ENCODE measurements around the gene PHC1. TPM values are rescaled to one million over a fixed set of nuclear protein-coding genes. Genes with fewer than 3 reads are reported as not detected.
"Not testable (repeated sequence)": the region's sequence is repeated elsewhere in the genome, so short reads cannot be mapped to it uniquely, and the experiment has no call there.

The PHC1 gene
- total RNA-seq: 8.4 and 8.5 TPM in 2 replicates

GRCh38 chr12:8914033-8914715, at the start of gene PHC1:
TSS of gene PHC1 (plus strand) at chr12:8914509. CDS start at chr12:8917678, 3,169 bp downstream.
- H3K36me3 Mint-ChIP-seq (ENCODE audit: low read depth); intact Hi-C loops (cut with micrococcal nuclease); H3K9me3 Mint-ChIP-seq: not testable (repeated sequence)
- peak within 1 kb of the TSS; percentile 54 for H3K27ac Mint-ChIP-seq
- H3K4me3 Mint-ChIP-seq (ENCODE audit: low read depth): peak within 1 kb of the TSS; percentile 83
- DNase-seq (ENCODE audit: low spot score): peak; percentile 62
- H3K4me1 Mint-ChIP-seq (ENCODE audit: low read depth): peaks cover 13% of the 10 kb centered on the region
- peaks cover 27% of the 10 kb centered on the region for H3K27me3 Mint-ChIP-seq (ENCODE audit: low read depth)

GRCh38 chr12:8866429-8866828, 47.9 kb upstream of the PHC1 start:
- no peaks in the 10 kb centered on the region for H3K9me3 Mint-ChIP-seq
- H3K36me3 Mint-ChIP-seq (ENCODE audit: low read depth): no peaks in the 10 kb centered on the region
- peaks cover 6% of the 10 kb centered on the region for H3K27me3 Mint-ChIP-seq (ENCODE audit: low read depth)
- peaks cover 3% of the 10 kb centered on the region for H3K4me1 Mint-ChIP-seq (ENCODE audit: low read depth)
- no peak overlapping the region for H3K27ac Mint-ChIP-seq
- DNase-seq (ENCODE audit: low spot score): no peak
- no peak overlapping the region for H3K4me3 Mint-ChIP-seq (ENCODE audit: low read depth)
- intact Hi-C loops (cut with micrococcal nuclease): no loop called here

GRCh38 chr12:8867009-8867408, 47.3 kb upstream of the PHC1 start:
- peaks cover 6% of the 10 kb centered on the region for H3K27me3 Mint-ChIP-seq (ENCODE audit: low read depth)
- no peak for DNase-seq (ENCODE audit: low spot score)
- H3K27ac Mint-ChIP-seq: no peak overlapping the region
- no peaks in the 10 kb centered on the region for H3K9me3 Mint-ChIP-seq
- H3K36me3 Mint-ChIP-seq (ENCODE audit: low read depth): no peaks in the 10 kb centered on the region
- peaks cover 3% of the 10 kb centered on the region for H3K4me1 Mint-ChIP-seq (ENCODE audit: low read depth)
- intact Hi-C loops (cut with micrococcal nuclease): no loop called here
- H3K4me3 Mint-ChIP-seq (ENCODE audit: low read depth): no peak overlapping the region

GRCh38 chr12:8867786-8868185, 46.5 kb upstream of the PHC1 start:
- DNase-seq (ENCODE audit: low spot score): no peak
- intact Hi-C loops (cut with micrococcal nuclease): no loop called here
- Mint-ChIP-seq H3K27ac (no peak overlapping the region), H3K27me3 (ENCODE audit: low read depth) (peaks cover 6% of the 10 kb centered on the region), H3K4me3 (ENCODE audit: low read depth) (no peak overlapping the region), H3K36me3 (ENCODE audit: low read depth) (no peaks in the 10 kb centered on the region), H3K4me1 (ENCODE audit: low read depth) (peaks cover 3% of the 10 kb centered on the region), H3K9me3 (no peaks in the 10 kb centered on the region)

DNA sequence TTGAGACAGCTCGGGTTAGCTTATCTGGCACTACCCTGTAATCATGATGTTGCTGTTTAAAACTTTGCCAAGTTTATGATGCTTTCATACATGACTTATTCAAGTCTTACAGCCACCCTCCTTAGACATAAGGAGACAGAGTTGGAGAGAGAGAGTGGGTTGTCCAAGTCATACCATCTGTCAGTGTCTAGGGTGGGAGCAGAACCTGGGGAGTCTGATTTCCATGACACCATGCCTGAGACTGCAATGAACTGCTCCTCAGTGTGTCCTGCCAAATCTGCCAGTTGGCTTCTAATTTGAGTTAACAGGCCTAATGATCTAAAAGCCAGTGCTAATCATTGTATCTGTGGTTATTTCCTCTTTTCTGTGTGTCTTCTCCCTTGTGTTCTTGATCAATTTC, 43.7 kb upstream of the PHC1 start:
- no peak for DNase-seq (ENCODE audit: low spot score)
- intact Hi-C loops (cut with micrococcal nuclease): no loop called here
- H3K4me1 Mint-ChIP-seq (ENCODE audit: low read depth): peaks cover 3% of the 10 kb centered on the region
- H3K9me3 Mint-ChIP-seq: no peaks in the 10 kb centered on the region
- peaks cover 8% of the 10 kb centered on the region for H3K27me3 Mint-ChIP-seq (ENCODE audit: low read depth)
- no peak overlapping the region for H3K4me3 Mint-ChIP-seq (ENCODE audit: low read depth)
- no peak overlapping the region for H3K27ac Mint-ChIP-seq
- no peaks in the 10 kb centered on the region for H3K36me3 Mint-ChIP-seq (ENCODE audit: low read depth)

DNA sequence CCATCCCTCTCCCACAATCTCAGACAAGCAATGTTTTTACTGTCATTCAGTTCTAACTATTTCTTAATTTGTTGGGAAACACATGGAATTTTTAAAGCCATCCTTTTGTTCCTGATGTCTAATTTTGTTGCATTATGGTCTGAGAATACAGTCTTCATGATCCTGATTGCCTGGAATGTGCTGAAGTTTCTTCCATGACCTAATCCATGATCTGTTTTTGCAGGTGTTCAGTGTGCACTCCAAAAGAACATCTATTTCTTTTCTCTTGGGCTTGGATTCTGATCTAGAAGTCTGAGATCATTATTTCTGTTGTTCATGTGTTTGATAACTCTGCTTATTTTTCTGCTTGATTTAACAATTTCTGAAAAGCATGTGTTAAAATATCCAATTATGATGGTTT, 43.2 kb upstream of the PHC1 start:
- Mint-ChIP-seq H3K4me3 (ENCODE audit: low read depth) (no peak overlapping the region), H3K27me3 (ENCODE audit: low read depth) (peaks cover 11% of the 10 kb centered on the region), H3K27ac (no peak overlapping the region), H3K4me1 (ENCODE audit: low read depth) (peaks cover 3% of the 10 kb centered on the region), H3K36me3 (ENCODE audit: low read depth) (no peaks in the 10 kb centered on the region), H3K9me3 (no peaks in the 10 kb centered on the region)
- intact Hi-C loops (cut with micrococcal nuclease): no loop called here
- DNase-seq (ENCODE audit: low spot score): no peak

DNA sequence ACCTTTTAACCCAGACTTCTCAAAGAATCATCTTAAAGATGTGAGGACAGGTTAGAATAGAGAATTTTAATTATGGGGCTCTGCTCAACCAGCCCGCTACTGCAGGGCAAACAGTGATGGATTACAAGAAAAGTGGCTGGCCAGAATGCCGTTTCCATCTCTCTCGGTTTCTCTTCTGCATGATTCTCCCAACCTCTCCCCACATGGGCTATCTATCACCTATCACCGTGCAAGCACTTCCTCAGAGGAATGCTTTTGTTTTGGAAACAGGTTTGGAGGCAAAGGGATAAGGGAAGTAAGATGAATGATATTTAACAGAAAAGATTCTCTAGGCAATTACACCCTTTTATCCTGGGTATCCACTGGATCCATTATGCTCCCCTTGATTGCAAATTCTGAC, 37.4 kb upstream of the PHC1 start:
- H3K27ac Mint-ChIP-seq: no peak overlapping the region
- DNase-seq (ENCODE audit: low spot score): no peak
- H3K4me1 Mint-ChIP-seq (ENCODE audit: low read depth): no peaks in the 10 kb centered on the region
- H3K36me3 Mint-ChIP-seq (ENCODE audit: low read depth): no peaks in the 10 kb centered on the region
- H3K9me3 Mint-ChIP-seq: no peaks in the 10 kb centered on the region
- intact Hi-C loops (cut with micrococcal nuclease): no loop called here
- H3K27me3 Mint-ChIP-seq (ENCODE audit: low read depth): peaks cover 14% of the 10 kb centered on the region
- H3K4me3 Mint-ChIP-seq (ENCODE audit: low read depth): no peak overlapping the region

- no peaks in the 10 kb centered on the region for H3K36me3 Mint-ChIP-seq (ENCODE audit: low read depth)
- no peak overlapping the region for H3K27ac Mint-ChIP-seq
- H3K9me3 Mint-ChIP-seq: no peaks in the 10 kb centered on the region
- H3K27me3 Mint-ChIP-seq (ENCODE audit: low read depth): peaks cover 7% of the 10 kb centered on the region
- H3K4me1 Mint-ChIP-seq (ENCODE audit: low read depth): peaks cover 4% of the 10 kb centered on the region
- no peak overlapping the region for H3K4me3 Mint-ChIP-seq (ENCODE audit: low read depth)
- no peak for DNase-seq (ENCODE audit: low spot score)
- intact Hi-C loops (cut with micrococcal nuclease): loop anchor here (10.0 kb wide), 1 partner anchor 342 kb away; the partner anchor contains the start of gene CLEC4E
These were observed 27.6 kb upstream of the PHC1 start for GRCh38 chr12:8886502-8887284.

DNA sequence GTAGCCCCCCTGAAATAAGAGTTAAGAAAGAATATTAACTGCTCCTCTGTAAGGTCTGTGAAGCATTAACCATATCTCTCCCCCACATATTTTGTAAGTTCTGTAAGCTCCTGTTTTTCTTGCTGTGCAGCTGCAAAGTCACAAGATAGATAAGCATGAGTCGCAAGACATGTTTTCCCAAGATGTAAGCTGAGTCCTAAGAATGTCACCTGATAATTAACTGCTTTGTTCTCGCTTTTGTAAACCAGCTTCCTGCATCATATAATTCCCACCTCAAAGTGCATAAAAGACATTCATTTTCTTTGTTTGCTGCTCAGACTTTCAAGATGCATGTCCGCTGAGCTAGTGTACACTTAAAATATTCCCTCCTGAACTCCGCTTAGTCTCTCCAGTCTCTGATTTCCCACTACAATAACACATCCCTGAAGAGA, 27.0 kb upstream of the PHC1 start:
- Mint-ChIP-seq H3K9me3 (no peaks in the 10 kb centered on the region), H3K27me3 (ENCODE audit: low read depth) (peaks cover 7% of the 10 kb centered on the region), H3K36me3 (ENCODE audit: low read depth) (no peaks in the 10 kb centered on the region), H3K4me1 (ENCODE audit: low read depth) (peaks cover 4% of the 10 kb centered on the region), H3K4me3 (ENCODE audit: low read depth) (no peak overlapping the region), H3K27ac (no peak overlapping the region)
- intact Hi-C loops (cut with micrococcal nuclease): loop anchor here (10.0 kb wide), 1 partner anchor 342 kb away; the partner anchor contains the start of gene CLEC4E
- DNase-seq (ENCODE audit: low spot score): no peak

DNA sequence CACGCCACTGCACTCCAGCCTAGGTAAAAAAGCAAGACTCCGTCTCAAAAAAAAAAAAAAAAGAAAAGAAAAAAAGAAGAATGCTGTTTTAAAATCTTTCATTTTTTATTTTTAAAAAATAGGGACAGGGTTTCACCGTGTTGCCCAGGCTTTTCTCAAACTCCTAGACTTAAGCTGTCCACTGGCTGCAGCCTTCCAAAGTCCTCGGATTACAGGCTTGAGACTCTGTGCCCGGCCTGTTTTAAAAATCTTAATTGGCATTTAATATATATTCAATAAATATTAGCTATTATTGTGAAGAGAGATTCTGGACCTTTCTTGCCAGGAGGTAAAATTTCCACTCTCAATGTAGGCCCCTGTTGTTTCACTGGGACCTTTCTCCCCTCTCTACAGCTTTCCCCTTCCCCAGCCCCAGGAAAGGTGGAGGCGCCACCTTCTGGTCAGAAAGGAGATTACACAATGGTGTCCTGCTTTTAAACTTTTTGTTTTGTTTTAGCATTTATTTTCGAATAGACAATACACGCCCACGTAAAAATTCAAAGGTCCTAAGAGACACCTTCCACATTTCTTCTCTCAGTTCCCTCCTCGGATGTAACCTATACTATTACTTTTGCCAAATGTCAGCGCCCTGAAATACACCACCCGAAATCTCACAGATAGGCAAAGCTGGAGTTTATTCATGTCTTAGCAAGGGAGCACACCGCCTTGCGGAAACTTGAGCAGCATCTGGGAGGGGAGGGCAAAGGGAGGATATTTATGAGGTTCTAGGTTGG, 23.8 kb upstream of the PHC1 start:
- Mint-ChIP-seq H3K36me3 (ENCODE audit: low read depth) (no peaks in the 10 kb centered on the region), H3K9me3 (no peaks in the 10 kb centered on the region), H3K4me3 (ENCODE audit: low read depth) (peak overlapping the region; percentile 78), H3K4me1 (ENCODE audit: low read depth) (peaks cover 11% of the 10 kb centered on the region), H3K27ac (no peak overlapping the region), H3K27me3 (ENCODE audit: low read depth) (peaks cover 14% of the 10 kb centered on the region)
- intact Hi-C loops (cut with micrococcal nuclease): loop anchor here (2.0 kb wide), 1 partner anchor 208 kb away; no protein-coding TSS in a partner anchor
- peak; percentile 32 for DNase-seq (ENCODE audit: low spot score)

DNA sequence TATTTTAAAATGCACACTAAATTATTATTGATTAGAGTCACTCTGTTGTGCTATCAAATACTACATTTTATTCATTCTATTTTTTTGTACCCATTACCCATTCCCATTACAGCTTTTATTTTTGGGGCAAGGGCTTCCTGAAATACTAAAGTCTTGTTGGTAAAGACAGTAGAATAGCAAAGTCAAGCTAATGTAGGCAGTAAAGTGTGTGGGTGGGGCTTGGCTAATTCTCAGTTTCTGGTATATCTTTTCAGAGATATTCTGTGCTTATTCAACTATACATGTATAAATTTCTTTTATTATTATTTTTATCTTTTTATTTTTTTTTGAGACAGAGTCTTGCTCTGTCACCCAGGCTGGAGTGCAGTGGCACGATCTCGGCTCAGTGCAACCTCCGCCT, 22.3 kb upstream of the PHC1 start:
- intact Hi-C loops (cut with micrococcal nuclease): loop anchor here (2.0 kb wide), 1 partner anchor 209 kb away; no protein-coding TSS in a partner anchor
- Mint-ChIP-seq H3K27ac (no peak overlapping the region), H3K36me3 (ENCODE audit: low read depth) (no peaks in the 10 kb centered on the region)

DNA sequence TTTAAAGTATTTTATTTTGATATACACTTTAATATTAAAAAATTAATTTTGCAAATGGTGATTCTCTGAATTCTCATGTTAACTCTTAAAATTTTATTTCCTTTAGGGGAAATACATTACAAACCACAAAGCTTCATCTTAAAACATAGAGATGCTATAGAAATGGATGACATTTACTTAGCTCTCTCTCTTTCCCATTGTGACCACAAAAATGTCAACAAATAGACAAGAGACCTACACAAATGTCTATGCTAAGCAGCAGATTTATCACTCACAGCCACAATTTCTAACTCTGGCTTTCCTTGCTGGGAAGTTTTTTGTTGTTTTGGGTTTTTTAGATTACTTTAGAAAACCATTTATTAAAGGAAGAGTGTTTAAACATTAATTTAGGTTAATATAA, 19.9 kb upstream of the PHC1 start:
- H3K36me3 Mint-ChIP-seq (ENCODE audit: low read depth): no peaks in the 10 kb centered on the region
- H3K9me3 Mint-ChIP-seq: no peaks in the 10 kb centered on the region
- no peak overlapping the region for H3K4me3 Mint-ChIP-seq (ENCODE audit: low read depth)
- DNase-seq (ENCODE audit: low spot score): no peak
- peaks cover 25% of the 10 kb centered on the region for H3K27me3 Mint-ChIP-seq (ENCODE audit: low read depth)
- intact Hi-C loops (cut with micrococcal nuclease): loop anchor here (1.0 to 2.0 kb wide), 2 partner anchors 55 to 246 kb away; partner anchors contain the start of gene M6PR
- H3K4me1 Mint-ChIP-seq (ENCODE audit: low read depth): peaks cover 11% of the 10 kb centered on the region
- H3K27ac Mint-ChIP-seq: no peak overlapping the region

More for the DNA sequence above, 22.3 kb upstream of the PHC1 start:
- peaks cover 11% of the 10 kb centered on the region for H3K4me1 Mint-ChIP-seq (ENCODE audit: low read depth)
- peaks cover 18% of the 10 kb centered on the region for H3K27me3 Mint-ChIP-seq (ENCODE audit: low read depth)
- no peak overlapping the region for H3K4me3 Mint-ChIP-seq (ENCODE audit: low read depth)
- DNase-seq (ENCODE audit: low spot score): no peak
- no peaks in the 10 kb centered on the region for H3K9me3 Mint-ChIP-seq

Data from activated T-helper 2 cell treated with anti-CD3 and anti-CD28 coated beads, Interferon-gamma antibody, Interleukin-2, Interleukin-4, amounts not matched to agents 10 μg/mL and 5 μg/mL and 100 μg/mL, durations not matched to agents 14 hours and 24 hours and 36 hours (primary cell).